Neural progenitor cell (in vitro differentiated cells): ENCODE results near the gene PEX14.

Experiments
- EZH2 ChIP-seq: fragments of 200-600 bp; sonication (generic); IDR thresholded peaks from 2 replicates; pipeline ENCODE4 v1.6.1; 2017; ENCODE audit warnings: antibody characterized with exemption, mild to moderate bottlenecking, moderate library complexity
- EZH2phosphoT487 ChIP-seq: fragments of 200-600 bp; sonication (generic); IDR thresholded peaks from 2 replicates; pipeline ENCODE4 v1.6.1; 2017; ENCODE audit warnings: antibody characterized with exemption
- TF ChIP-seq, protein P1 (sequence below): fragments of 200-600 bp; sonication (generic); IDR thresholded peaks from 2 replicates; pipeline ENCODE4 v1.5.1; 2017; ENCODE audit warnings: antibody characterized with exemption, mild to moderate bottlenecking

DNA sequence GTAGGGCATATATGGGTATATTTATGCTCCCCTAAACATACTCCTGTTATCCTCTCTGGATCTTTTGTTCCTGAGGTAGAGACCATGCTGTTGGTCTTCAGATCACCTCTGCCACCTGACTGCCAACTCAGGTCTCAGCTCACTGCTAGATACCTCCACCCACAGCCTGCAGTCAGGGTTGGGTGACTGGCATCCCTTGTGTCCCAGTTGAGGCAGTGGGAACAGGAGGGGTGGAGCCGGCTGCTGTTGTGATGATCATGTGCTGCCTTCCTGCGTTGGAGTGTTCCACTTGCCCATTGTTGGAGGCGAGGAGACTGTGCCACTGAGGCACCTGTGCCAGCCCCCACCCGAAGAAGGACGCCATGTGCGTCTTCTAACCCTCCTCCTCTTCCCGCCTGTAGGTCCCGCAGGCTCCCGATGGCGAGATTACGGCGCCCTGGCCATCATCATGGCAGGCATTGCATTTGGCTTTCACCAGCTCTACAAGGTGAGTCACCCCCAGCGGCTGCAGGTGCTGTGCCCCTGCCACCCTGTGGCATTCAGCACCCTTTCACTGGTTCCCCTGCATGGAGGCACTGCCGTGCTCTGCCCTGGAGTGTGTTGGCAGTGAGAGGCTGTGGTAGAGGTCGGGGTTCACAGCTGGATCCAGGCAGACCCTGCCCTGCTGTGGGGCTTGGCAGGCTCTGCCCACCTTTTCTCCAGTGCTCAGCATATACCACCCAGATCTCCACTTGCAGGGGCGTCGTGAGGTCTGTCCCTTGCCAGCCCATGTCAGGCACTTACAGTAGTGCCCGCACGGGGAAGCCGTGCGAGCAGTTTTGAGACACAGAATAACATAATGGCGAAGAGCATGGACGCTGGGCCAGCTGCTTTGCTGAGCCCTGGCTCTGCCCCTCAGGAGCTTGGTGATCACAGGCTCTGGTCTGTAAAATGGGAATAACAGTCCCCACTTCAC is 143.5 kb downstream of the PEX14 start:
- TF ChIP-seq, protein P1, sequence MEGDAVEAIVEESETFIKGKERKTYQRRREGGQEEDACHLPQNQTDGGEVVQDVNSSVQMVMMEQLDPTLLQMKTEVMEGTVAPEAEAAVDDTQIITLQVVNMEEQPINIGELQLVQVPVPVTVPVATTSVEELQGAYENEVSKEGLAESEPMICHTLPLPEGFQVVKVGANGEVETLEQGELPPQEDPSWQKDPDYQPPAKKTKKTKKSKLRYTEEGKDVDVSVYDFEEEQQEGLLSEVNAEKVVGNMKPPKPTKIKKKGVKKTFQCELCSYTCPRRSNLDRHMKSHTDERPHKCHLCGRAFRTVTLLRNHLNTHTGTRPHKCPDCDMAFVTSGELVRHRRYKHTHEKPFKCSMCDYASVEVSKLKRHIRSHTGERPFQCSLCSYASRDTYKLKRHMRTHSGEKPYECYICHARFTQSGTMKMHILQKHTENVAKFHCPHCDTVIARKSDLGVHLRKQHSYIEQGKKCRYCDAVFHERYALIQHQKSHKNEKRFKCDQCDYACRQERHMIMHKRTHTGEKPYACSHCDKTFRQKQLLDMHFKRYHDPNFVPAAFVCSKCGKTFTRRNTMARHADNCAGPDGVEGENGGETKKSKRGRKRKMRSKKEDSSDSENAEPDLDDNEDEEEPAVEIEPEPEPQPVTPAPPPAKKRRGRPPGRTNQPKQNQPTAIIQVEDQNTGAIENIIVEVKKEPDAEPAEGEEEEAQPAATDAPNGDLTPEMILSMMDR = no peak
- TF ChIP-seq EZH2 = no peak
- no peak for TF ChIP-seq EZH2phosphoT487
